Right ventricle myocardium inferior (tissue), 1 donor: ENCODE measurements around the gene ENGASE. TPM values are rescaled to one million over a fixed set of nuclear protein-coding genes. Genes with fewer than 3 reads are reported as not detected.
A peak's percentile ranks its signal among the peaks of the same experiment; 100 is the strongest.

Experiments
- ATAC-seq: fragments of 200-7000 bp; cut with Tn5 transposase; one replicate; pipeline ENCODE4 v1.9.1; 2020; ENCODE audit warnings: mild to moderate bottlenecking, moderate library complexity
- DNase-seq: peaks from one replicate; pipeline ENCODE4 v3.0.0; 2021; ENCODE audit errors: missing footprints
- intact Hi-C: fragments of 100-400 bp; cut with DNase I; formaldehyde crosslinking; loops from one replicate; pipeline ENCODE4 v1.11.0; 2022
- total RNA-seq: library from RNA; stranded (reverse); fragmentation: NEBNext Ultra II Directional; extraction: Animal tissue kit (Norgen Biotek cat#: 25700); gene quantifications from one replicate; pipeline ENCODE4 v1.2.1, GENCODE V29; 2021
- donor health status: DM: no; HTN: yes; CAD: no; lungs with severe emphysema.

Gene ENGASE
- total RNA-seq, 1 donor from 2014 or later = 29.8 TPM

DNA sequence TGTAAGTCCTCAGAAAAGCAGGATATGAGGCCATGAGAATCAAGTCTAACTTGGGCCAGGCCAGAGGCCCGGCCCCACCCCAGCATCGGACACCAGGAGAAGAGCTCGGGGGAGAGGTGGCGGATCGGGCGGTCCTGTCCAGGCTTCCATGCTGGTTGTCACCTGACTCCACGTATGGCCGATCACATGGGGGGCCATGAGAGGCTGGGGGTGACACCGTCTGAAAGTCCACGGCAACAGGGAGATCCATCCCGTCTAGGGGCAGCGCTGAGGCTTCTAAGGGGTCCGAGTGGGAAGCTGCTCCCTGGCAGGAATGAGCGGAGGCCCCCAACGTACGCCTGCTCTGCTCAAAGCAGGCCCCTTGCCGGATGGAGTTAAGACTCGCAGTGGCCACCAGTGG is 25.8 kb downstream of the ENGASE start:
- ATAC-seq (no peak), DNase-seq (no peak)
- intact Hi-C loops = no loop called here

- DNase-seq (no peak), ATAC-seq (no peak)
- intact Hi-C loops = no loop called here
Measured at GRCh38 chr17:79101111-79101673, 26.6 kb downstream of the ENGASE start.

GRCh38 chr17:79102214-79102613 is 27.6 kb downstream of the ENGASE start:
- DNase-seq = no peak
- intact Hi-C loops = no loop called here
- ATAC-seq = no peak

DNA sequence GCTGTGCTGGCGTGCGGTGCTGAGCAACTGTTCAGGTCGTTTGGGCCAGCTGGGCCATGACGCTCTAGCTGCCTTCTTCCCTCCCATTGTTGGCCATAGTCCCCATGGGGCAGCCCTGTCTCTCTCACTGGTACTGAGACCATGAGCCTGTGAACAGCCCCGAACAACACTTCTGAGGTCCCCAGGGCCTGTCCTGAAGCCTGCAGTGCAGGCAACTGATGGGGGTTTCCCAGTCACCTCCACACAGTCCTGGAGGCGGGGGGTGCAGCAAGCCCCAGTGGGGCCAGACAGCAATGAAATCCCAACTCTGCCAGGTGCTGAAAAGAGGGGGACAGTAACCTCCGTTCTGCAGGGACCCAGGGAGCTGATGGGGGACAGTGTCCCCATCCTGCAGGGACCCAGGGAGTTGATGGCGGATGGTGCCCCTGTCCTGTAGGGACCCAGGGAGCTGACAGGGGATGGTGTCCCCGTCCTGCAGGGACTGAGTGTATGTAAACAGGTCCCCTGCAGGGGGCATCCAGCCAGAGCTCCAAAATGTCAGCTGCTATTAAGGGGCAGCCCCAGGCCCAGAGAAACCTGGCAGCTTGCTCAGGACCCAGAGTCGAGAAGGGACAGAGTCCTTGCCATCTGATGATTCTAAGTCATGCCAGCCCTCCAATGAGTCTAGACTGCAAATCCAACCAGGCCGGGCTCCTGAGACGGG is 30.4 kb downstream of the ENGASE start:
- intact Hi-C loops = no loop called here
- DNase-seq = no peak
- ATAC-seq = no peak

DNA sequence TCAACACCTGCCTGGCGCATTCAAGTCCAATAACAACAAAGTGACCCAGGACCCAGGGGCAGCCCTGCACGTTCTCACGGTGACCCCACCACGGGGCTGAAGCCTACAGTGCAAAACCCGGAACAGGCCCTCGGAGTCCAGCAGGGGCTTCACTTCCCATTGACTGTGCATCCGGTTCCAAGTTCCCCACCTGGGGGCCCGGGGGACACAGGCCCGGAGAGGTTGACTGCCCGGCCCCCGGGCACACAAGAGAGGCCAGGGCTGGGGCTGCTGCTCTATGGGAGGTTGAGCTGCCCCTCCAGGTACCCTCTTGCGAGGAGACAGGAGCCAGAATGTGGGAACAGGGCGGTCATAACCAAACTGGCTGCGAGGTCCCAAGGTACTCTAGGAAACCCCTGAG is 31.3 kb downstream of the ENGASE start:
- intact Hi-C loops = no loop called here
- ATAC-seq (no peak), DNase-seq (no peak)

GRCh38 chr17:79106958-79107357 is 32.3 kb downstream of the ENGASE start:
- ATAC-seq (no peak), DNase-seq (no peak)

GRCh38 chr17:79107499-79108231 is 33.0 kb downstream of the ENGASE start:
- DNase-seq (no peak), ATAC-seq (no peak)
- intact Hi-C loops = no loop called here

More at GRCh38 chr17:79106958-79107357, 32.3 kb downstream of the ENGASE start:
- intact Hi-C loops = no loop called here

GRCh38 chr17:79108232-79108850 is 33.7 kb downstream of the ENGASE start:
- no peak for DNase-seq
- intact Hi-C loops = no loop called here
- no peak for ATAC-seq

- intact Hi-C loops = no loop called here
- DNase-seq (no peak), ATAC-seq (no peak)
Measured at GRCh38 chr17:79108870-79109269, 34.2 kb downstream of the ENGASE start.

GRCh38 chr17:79109584-79109983 is 35.0 kb downstream of the ENGASE start:
- no peak for DNase-seq
- ATAC-seq = no peak
- intact Hi-C loops = no loop called here

DNA sequence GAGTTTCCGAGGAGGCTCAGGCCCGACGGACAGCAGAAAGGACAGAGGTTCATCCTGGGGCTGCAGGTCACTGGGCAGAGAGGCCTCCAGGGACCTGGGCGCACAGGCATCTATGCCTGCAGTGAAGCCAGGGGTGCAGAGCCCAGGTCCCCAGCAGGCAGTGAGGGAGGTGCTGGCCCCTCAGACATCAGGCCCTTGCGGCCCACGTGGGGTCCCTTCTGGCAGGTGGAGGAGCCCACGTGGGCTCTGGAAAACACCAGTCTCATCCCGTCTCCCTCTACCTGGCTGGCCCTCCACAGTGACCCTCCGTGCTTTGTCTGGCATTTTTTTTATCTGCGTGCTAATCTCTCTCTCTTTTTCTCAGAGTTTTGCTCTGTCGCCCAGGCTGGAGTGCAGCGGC is 36.5 kb downstream of the ENGASE start:
- ATAC-seq (no peak), DNase-seq (no peak)
- intact Hi-C loops = no loop called here

DNA sequence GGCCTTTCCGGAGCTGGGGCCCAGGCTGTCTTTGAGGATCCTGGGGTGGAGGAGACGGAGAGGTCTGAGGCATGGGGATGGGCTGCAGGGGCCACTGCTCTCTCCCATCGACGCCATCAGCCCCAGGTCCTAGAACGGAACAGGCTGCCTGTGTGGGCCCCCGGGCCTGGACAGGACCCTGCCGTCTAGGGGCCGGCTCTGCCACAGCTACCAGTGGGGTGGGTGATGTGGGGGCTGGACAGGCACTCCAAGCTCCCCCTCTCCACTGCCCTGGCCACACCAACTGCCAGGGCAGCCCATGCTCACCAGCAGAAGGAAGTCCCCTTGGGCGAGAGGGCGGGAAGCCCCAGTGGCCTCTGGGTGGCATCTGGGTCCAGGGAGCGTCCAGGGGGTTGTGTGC is 37.8 kb downstream of the ENGASE start:
- intact Hi-C loops = no loop called here
- DNase-seq = no peak
- no peak for ATAC-seq

- no peak for DNase-seq
- ATAC-seq = no peak
- intact Hi-C loops = no loop called here
Measured at GRCh38 chr17:79113699-79114457, 39.3 kb downstream of the ENGASE start.

- DNase-seq (no peak), ATAC-seq (peak; percentile 77)
- intact Hi-C loops = no loop called here
Measured at GRCh38 chr17:79114458-79115301, 40.1 kb downstream of the ENGASE start.

DNA sequence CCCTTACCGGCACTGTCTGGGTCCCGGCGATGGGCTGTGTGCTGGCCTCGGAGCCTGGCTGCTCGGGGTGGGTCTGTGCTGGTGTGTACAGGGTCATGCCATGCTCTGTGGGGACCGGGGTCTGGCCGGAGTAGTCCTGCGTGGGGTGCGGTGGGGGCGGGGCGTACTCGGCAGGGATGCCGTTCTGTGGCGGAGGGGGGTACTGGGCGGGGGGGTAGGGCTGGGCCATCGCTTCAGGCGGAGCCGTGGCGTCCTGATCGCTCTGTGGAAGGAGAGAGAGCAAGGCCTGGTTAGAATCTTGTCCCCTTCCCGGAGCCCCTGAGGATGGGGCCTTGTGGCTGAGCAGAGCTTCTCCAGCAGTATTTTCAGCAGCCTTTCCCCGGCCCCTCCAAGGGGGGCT is 40.9 kb downstream of the ENGASE start:
- DNase-seq (no peak), ATAC-seq (no peak)
- intact Hi-C loops = no loop called here

- ATAC-seq (no peak), DNase-seq (no peak)
- intact Hi-C loops = no loop called here
Measured at GRCh38 chr17:79116575-79117368, 42.1 kb downstream of the ENGASE start.

DNA sequence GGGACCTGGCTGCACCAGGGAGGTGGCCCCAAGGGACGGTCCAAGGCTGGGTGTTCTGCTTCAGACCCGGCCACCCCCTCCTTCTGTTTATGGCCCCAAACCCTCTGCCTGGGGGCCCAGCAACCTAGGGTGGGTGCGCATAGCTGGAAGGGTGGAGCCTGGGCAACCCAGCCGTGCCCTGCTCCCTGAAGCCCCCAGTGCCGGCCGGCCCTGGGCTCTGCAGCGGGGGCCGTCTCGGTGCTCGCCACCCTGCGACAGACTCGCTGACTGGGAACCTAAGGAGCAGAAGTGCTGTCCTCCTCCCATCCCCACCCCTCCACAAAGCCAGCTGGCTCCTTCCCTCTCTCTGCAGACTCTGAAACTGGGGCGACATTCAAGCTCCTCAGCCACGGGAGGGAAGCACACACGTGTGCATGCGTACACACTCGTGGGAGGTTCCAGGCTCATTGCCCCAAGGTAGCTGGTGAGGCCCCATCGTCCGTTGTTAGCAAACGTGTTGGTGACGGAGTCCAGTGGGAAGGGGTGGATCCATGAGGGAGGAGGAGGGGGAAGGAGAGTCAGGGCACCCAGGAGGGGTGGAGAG is 43.4 kb downstream of the ENGASE start:
- DNase-seq = no peak
- no peak for ATAC-seq
- intact Hi-C loops = no loop called here
